HG03135 (cell line): Measurements from ENCODE around the gene APOBEC2.

ENCODE experiments used
- ATAC-seq: cut with Tn5 transposase; IDR thresholded peaks from one replicate; pipeline ENCODE4 v1.9.1; 2021; ENCODE audit warnings: mild to moderate bottlenecking, moderate library complexity; ENCODE audit not compliant: unreplicated experiment

APOBEC2 gene

GRCh38 chr6:41083072-41083471 is 30.1 kb downstream of the APOBEC2 start:
- no peak for ATAC-seq

GRCh38 chr6:41085182-41085581 is 32.2 kb downstream of the APOBEC2 start:
- no peak for ATAC-seq

GRCh38 chr6:41088451-41088850 is 35.4 kb downstream of the APOBEC2 start:
- no peak for ATAC-seq

- ATAC-seq: no peak
Observed at GRCh38 chr6:41090841-41091761, 38.1 kb downstream of the APOBEC2 start.

GRCh38 chr6:41092421-41093140 is 39.6 kb downstream of the APOBEC2 start:
- ATAC-seq: no peak

- ATAC-seq: no peak
Observed at GRCh38 chr6:41093729-41094128, 40.7 kb downstream of the APOBEC2 start.

- no peak for ATAC-seq
Observed at GRCh38 chr6:41097467-41098090, 44.6 kb downstream of the APOBEC2 start.

- ATAC-seq: no peak
Observed at GRCh38 chr6:41098366-41098765, 45.4 kb downstream of the APOBEC2 start.

- no peak for ATAC-seq
Observed at GRCh38 chr6:41100871-41101287, 47.9 kb downstream of the APOBEC2 start.

GRCh38 chr6:41103847-41104246 is 50.8 kb downstream of the APOBEC2 start:
- no peak for ATAC-seq

GRCh38 chr6:41111017-41111416 is 58.0 kb downstream of the APOBEC2 start:
- no peak for ATAC-seq
